HG03280 (cell line): ENCODE data around the gene CHST9.
"Not testable (repeated sequence)": the region's sequence is repeated elsewhere in the genome, so short reads cannot be mapped to it uniquely, and the experiment has no call there.

ENCODE experiments used
- ATAC-seq: cut with Tn5 transposase; IDR thresholded peaks from one replicate; pipeline ENCODE4 v1.9.1; 2021; ENCODE audit warnings: mild to moderate bottlenecking, moderate library complexity; ENCODE audit not compliant: unreplicated experiment

CHST9 gene

DNA sequence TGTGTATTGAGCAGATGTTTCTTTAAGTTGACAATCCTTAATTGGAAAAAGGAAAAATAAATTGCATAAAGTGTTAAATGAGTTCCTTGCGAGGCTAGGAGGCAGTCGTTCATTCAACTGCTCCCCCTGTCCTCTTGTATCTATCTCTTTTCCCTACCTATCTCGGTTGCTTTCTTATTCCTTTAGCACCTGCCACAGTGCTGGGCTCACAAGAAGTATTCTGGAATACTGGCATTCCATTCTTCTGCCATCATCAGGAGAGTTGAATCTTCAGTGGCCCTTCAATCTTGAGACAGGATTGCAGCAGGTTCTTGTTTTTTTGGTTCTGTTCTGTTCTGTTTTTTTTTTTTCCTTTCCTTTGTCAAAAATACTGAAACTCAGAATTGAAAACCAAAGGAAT, 176.5 kb downstream of the CHST9 start:
- no peak for ATAC-seq

DNA sequence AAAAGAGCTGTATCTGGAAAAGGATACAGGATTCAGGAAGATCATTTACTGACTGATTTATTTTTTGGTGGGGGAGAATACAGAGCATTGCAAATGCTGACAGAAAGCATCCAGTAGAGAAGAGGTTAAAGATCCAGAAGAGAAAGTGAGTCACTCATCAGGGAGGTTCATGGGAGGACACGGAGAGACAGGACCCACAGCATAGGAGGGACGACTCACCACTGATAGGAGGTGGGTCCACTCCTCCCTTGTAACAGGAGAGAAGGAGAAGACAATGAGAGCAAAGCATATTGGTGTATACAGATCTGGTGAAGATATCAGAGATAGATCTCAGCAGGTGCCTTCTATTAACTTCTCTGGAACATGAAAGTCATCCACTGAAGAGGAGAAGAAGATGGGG, 177.2 kb downstream of the CHST9 start:
- ATAC-seq: no peak

DNA sequence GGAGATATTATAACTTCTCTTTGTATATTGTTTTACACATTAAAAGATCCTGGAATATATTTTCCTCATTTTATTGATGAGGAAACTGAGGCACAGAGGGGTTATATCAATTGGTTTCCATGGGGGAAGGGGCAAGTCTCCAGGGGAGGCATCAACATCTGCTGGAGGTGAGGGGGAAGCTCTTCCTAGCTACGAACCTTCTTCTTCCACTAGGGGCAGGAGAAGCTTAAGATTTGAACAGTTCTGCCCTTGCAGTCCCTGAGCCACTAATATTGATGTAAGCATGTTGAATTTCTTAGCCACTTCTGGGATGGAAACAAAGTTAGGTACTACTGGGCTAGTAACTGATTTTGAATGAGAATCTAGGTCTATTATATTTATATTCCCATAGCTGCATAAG, 179.5 kb downstream of the CHST9 start:
- ATAC-seq: peak; percentile 68

DNA sequence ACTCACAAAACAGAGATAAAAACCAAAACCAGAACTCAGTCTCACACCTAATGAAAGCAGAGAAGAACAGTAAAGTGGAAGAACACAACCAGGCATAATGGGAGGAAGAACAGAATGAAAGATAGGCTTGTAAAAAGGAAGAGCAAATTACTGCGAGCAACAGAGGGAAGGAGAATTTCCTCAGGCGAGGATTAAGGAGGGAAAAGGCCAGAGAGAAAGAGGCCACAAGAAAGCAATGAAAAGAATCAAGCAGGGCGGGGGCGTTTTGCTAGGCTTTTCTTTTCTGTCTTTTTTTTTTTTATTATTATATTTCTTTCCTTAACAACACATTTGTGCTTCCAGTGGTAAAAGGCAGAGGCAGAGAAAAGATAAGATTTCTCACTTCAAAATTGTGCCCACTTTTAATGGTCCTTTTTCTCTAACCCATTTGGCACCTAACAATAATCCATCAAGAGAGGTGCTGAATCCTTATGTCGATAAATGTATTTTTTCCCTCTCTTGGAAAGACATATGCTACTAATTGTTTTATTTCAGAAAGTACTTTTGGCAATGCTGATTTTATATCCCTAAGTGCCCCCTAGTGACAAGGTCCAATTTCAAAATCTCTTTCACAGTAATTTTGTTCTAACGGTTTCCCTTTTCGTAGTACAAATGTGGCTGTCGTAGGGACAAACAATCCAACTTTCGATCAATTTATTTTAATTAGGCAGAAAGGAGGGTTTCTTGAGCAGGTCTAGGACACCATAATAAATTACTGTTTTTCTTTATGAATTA, 180.9 kb downstream of the CHST9 start:
- no peak for ATAC-seq

DNA sequence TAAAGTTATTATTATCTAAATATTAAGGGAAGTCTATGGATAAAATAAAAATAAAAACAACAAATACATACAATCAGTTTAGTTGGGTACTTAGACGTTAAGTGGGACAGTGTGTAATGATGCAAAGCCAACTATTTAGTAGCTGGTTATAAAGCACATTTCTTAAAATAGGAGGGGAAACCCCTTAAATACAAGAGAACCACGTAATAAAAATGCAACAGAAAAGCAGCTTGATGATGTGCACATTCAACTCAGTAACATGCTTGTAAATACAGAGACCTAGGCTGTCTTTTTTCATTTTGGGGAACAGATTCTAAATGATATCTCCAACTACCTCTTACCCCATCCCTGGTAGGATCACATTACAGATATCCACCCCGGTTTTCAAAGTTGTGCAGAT, 185.3 kb downstream of the CHST9 start:
- ATAC-seq: no peak

DNA sequence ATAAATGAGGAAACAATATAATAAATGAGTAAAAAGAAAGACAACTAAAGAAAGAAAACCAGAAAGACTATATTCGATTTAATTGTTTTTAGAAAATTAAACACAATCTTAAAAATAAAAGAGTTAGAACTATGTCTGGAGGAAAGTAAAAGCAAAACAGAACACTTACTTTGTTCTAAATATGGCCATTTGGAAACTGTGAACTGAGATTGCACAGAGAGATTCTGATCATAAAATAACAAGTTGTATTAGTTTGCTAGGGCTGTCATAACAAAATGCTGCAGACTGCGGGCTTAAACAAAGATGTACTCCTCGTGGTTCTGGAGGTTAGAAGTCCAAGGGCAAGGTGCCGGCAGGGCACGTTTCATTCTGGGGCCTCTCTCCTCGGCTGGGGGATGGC, 191.5 kb downstream of the CHST9 start:
- ATAC-seq: peak; percentile 71

DNA sequence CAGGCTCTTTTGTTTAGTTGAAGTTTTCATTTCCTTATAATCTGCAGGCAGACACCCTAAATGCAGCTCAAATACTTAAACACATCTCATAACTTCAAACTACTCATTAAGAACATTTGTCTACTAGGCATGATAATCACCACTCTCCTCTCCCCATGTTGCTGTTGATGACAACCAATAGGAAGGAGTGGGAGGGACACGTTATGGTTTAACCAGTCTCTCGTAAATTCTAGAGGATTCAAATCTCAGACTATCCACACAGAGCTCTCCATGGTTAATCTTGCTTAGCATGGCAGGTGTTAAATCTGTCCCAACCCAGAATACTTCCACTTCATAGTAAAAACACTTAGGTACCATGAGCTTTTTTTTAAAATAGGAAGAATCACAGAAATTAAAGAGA, 192.2 kb downstream of the CHST9 start:
- peak; percentile 59 for ATAC-seq

DNA sequence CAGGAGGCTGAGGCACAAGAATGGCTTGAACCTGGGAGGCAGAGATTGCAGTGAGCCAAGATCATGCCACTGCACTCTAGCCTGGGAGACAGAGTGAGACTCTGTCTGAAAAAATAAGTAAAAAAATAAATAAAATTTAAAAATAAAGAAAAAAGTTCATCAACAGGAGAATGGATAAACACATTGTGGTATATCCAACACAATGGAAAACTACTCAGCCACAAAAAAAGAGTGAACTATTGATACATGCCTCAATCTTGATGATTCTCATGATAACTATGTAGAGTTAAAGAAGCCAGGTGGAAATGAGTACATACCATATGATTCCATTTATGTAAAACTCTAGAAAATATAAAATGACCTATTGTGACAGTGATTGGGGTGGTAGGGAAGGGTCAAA, 195.3 kb downstream of the CHST9 start:
- no peak for ATAC-seq

DNA sequence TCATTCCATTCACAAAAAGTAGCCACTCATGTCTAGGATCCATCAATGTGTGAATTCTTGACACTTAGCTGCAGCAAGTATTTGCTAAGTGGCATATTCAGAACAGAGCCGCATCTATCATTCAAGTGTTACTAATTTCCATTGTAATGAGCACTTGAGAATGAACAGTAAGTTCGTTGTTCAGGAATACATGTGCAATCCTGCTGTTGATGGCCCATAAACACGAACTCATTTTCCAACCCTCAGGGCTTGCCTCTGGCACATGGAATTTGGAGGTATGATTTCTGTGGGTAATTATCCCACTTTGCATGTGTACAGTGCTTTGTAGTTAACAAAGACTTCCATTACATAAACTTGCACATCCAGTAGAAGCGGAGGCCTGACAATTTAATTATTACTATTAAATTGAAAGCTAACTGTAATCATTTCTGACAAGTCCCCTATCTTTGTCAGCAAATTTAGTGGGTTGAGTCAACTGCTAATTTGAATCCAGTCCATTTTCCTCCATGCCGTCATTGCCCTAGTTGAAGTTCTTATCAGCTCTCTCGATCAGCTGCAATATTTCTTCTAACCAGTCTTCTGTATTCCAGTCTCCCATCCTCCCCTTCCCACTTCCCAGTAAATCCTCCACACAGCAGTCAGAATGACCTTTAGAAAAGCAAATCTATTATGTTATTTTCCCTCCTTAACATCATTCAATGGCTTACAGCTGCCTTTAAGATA, 203.6 kb downstream of the CHST9 start:
- no peak for ATAC-seq

DNA sequence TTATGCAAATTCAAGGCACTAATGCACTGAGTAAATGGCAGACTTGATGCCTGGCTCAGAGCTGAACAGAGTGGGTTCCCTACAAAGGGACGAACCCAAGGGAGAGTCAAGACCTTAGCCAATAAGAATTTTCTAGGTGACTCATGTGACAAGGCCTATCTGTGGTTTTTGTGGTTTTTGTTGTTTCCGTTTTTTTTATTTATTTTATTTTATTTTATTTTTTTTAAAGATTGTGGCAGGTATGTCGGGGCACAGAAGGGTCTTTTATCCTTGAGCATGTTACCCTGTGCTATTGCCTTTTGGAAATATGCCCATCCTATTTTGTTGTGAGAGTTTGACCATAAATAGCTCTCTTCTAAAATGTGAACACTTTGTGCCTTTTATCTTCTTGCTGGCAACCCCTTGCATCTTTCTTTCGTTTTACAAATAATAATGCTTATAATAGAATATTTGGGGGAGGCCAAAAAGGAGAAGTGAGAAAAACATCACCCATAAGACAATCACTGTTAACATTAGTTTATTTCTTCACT, 206.2 kb downstream of the CHST9 start:
- peak; percentile 99 for ATAC-seq

DNA sequence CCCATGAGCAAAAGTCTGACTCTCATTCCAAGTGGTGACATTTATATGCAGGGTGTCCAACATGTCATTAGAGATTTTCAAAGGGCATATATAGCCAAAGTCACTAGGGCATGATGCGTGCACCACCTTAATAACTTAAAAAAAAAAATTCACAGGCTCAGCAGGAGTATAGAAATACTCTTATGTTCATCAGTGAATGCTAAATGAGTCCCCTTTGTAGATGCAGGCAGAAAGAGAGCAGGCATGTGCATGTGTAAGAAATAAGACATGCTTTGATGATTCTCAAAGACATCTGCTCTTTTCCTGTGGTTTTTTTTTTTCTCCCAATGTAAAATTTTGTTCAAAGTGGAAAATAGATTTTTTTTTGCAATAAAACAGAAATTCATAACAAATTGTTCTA, 207.3 kb downstream of the CHST9 start:
- no peak for ATAC-seq

DNA sequence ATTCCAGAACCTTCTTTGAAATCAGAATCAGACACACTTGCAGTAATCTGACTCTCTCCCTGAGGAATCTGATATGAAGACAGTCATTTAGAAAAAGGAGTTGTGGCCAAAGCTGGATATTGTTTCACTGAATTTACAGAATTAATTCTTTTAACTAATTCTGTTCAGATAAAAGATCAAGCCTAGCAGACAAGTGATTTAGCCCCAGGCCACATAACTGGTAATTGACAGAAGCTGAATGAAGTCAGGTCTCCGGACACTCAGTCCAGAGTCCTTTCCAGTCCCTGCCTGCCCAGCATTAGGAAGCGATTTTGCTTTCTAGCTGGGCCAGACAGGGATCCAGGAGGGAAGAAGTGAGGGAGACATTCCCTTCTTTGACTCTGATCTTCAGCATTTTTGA, 208.9 kb downstream of the CHST9 start:
- ATAC-seq: no peak

DNA sequence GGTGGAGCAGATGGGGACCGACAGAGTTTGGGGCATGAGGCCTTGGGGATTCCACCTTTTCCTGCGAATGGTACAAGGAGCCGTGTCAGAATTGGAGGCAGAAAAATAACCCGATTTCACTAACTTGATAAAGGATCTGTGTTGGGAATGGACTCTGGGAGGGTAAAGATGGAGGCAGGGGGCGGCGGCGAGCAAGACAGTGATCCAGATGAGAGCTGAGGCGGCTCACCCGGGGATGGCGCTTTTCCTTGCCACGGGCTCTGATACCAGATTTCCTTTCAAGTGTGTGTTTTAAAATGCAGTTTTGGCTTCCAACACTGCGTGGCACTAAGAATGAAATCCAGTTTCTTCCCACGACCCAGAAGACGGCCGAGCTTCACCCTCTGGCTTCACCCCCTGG, 212.6 kb downstream of the CHST9 start:
- not testable (repeated sequence) for ATAC-seq

DNA sequence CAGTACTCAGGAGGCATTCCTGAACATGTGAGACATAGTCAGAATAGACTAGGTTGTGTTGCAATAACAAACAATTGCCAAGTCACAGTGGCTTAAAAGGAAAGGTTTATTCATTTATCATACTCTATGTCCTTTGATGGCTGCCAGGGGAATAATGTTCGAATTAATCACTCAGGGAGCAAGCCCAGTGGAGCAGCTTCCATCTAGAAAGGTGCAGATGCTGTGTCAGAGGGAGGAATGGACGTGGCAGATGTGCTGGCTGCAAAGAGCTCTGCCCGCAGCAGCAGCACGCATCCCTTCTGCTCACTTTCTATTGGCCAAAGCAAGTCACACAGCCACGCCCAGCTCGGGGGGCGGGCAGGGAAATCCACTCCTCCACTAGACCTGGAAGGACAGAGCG, 213.7 kb downstream of the CHST9 start:
- ATAC-seq: no peak

DNA sequence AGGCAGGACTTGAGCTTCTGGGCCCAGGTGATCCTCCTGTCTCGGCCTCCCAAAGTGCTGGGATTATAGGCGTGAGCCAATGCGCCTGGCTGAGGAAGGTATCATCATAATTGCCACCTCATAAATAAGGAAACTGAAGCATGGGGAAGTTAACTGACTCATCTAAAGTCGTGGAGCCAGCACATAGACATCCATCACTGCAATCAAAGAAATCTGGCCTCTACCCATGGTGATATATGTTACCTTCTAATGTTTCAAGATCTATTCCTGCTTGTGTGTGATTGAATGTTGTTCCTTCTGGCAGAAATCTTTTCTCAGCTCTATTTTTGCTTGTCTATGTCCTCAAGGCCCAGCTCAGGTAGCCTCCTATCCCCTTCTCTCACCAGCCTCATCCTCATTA, 214.5 kb downstream of the CHST9 start:
- ATAC-seq: no peak

DNA sequence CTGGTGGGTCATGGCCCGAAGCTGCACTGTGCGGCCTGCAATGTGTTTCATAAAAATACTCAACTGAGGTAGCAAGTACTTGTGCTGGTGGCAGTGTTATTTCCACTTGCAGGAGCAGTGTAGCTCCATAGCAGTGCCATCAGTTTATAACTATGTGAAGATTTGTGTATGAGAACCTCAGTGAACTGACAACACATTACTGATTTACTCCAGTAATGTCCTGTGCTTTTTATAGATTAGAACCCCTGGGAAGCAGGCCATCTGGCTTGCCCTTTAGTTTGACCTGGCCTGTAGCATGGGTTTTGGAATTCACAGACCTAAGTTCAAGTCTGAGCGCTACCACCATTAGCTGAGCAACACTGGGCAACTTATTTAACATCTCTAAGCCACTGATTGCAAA, 219.9 kb downstream of the CHST9 start:
- ATAC-seq: no peak

DNA sequence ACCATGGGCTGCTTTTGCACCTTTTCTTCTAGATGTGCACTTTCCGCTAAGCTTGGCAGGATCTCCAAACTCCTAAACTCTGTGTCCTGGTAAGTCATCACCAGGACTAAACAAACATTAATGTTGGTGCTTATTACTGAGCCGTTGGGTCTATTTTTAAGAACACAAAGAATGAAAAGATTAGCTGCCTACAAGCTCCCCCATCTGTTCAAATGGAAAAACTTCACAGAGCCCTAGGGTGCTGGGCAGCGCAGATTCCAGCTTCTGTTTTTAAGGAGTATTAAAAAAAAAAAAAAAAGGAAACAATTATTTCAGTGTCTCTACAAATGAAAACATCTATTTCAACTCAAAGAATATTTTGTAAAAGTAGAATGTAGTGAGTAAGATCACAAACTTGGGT, 221.8 kb downstream of the CHST9 start:
- no peak for ATAC-seq

DNA sequence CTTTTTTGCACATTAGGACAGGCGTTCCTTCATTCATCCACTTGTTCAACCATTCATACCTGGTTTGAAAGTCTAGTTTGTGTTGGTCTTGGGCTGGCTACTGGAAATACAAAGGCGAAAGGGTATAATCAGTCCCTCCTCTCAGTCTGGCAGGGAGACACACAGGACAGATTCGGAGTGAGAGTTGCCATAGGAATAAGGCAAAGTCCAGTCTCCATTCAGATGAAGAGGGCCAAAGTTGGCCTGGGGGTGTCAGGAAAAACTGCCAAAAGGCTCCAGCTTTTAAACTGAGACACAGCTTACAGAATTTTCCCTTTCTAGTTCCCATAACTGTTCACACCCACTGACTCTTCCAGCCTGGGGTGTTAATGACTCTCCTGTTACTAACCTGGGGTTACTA, 223.3 kb downstream of the CHST9 start:
- no peak for ATAC-seq

DNA sequence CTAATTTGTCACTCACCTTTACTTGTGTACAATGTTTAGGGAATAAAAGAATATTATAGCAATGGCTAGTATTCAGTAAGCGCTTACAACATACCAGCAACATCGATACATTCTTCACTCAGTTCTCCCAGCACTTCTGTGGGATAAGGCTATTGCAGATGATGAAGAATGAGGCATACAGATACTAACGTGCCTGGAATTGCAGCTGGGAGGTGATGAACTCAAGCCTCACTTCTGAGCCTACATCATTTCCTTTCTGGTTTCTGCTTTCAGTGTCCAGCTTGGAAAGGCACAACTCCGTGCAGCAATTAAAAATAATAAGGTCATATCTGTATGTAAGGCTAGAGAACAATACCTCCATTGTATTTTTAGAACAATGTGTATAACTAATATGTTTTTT, 224.2 kb downstream of the CHST9 start:
- ATAC-seq: no peak

DNA sequence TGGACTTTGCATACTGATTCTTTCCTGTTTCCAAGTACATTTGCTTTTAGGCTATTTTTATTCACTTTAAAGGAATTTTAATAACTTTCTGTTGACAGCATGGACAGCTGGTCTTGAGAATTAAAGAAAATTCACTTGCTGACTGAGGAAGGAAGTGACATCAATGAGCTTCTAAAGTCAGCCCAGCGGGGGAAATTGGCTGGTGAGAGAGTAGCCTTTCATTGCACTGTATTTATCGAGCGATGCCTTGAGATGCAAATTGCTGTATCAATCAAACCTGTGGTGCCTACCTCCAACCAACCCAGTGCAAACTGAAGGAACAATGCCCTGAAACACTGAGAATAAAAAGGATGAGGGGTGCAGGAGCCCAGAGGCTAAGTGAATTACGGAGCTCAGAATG, 228.2 kb downstream of the CHST9 start:
- ATAC-seq: no peak

DNA sequence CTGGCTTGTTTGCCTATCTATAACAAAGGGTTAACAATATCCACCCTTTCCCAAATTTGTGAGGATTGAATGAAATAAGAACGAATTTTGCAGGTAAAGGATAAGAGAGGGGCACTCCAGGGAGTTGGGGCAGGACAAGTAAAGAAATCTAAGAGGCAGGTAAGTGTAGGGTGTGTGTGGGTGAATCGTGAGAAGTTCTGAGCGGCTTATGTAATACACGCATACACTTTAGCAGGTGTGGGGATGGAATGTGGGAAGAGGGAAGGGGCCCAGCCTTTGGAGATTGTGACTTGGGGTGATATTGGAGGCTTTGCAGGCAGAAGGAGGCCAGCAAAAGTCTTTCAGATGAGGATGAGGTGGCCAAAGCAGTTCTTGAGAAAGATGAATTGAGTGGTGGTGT, 236.4 kb downstream of the CHST9 start:
- no peak for ATAC-seq

DNA sequence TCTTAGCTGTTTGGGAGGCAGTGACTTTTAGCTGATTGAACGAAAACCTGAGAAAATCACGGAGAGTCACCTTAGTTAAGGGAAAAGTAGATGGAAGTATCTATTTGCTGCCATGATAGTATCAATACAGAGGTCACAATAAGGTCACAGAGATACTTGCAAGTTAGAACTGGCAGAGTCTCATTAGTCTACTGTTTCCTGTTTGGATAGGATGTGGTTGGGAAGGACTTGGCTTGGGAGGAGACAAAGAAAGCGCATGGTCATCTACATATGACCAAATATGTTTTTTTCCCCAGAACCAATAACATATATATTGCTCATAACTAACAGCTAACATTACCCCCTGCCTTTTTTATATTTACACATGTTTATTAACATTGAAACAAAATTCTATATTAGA, 241.2 kb downstream of the CHST9 start:
- no peak for ATAC-seq
